Activated naive CD8-positive, alpha-beta T cell treated with anti-CD3 and anti-CD28 coated beads, Interleukin-2, amount 50 U/mL, for 24 hours (primary cell): ENCODE results near the gene MORC2.

Source experiments
- ATAC-seq: fragments of 150-1000 bp; cut with Tn5 transposase; one replicate; pipeline ENCODE4 v1.10.0; 2021
- DNase-seq: peaks from one replicate; pipeline ENCODE4 v3.0.0; 2021
- H3K27ac Mint-ChIP-seq: one replicate; pipeline ENCODE4 v1.8.0; 2021; ENCODE audit warnings: mild to moderate bottlenecking, mixed read lengths
- H3K27me3 Mint-ChIP-seq: one replicate; pipeline ENCODE4 v1.8.0; 2021; ENCODE audit warnings: mixed read lengths
- H3K36me3 Mint-ChIP-seq: one replicate; pipeline ENCODE4 v1.8.0; 2021; ENCODE audit warnings: low read depth, mixed read lengths
- H3K4me1 Mint-ChIP-seq: one replicate; pipeline ENCODE4 v1.8.0; 2021; ENCODE audit warnings: mixed read lengths
- H3K4me3 Mint-ChIP-seq: one replicate; pipeline ENCODE4 v1.8.0; 2021; ENCODE audit warnings: mild to moderate bottlenecking, moderate library complexity, mixed read lengths
- H3K9me3 Mint-ChIP-seq: one replicate; pipeline ENCODE4 v1.8.0; 2021; ENCODE audit warnings: mixed read lengths

MORC2 gene

DNA sequence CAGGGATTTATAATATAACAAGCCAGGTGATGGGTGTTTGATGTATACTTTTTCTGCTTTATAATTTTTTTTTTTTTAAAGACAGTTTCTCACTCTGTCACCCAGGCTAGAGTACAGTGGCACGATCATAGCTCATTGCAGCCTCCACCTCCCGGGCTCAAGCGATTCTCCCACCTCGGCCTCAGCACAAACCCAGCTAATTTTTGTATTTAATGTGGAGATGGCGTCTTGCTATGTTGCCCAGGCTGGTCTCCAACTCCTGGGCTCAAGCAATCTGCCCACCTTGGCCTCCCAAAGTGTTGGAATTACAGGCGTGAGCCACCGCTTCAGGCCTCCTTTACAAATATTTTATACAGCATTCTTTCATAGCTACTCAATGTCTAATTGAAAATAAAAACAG, 48.6 kb downstream of the MORC2 start:
- Mint-ChIP-seq H3K27ac (no peak overlapping the region), H3K9me3 (peaks cover 6% of the 10 kb centered on the region), H3K27me3 (no peaks in the 10 kb centered on the region), H3K4me1 (peaks cover 20% of the 10 kb centered on the region), H3K4me3 (no peak overlapping the region), H3K36me3 (peaks cover 7% of the 10 kb centered on the region)
- DNase-seq, result no peak
- ATAC-seq, result no peak

DNA sequence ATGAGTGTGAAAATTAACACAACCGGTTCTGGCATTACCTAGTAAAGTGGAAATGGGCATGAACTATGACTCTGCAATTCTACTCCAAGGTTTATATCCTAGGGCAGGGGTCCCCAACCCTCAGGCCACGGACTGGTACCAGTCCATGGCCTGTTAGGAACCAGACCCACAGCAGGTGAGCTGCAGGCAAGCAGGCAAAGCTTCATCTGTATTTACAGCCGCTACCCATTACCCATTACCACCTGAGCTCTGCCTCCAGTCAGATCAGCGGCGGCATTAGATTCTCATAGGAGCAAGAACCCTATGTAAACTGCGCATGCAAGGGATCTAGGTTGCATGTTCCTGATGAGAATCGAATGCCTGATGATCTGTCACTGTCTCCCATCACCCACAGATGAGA, 49.8 kb downstream of the MORC2 start:
- Mint-ChIP-seq H3K36me3 (peaks cover 7% of the 10 kb centered on the region), H3K4me1 (peaks cover 20% of the 10 kb centered on the region), H3K4me3 (no peak overlapping the region), H3K27me3 (no peaks in the 10 kb centered on the region), H3K27ac (no peak overlapping the region), H3K9me3 (peaks cover 6% of the 10 kb centered on the region)
- no peak for DNase-seq
- no peak for ATAC-seq

DNA sequence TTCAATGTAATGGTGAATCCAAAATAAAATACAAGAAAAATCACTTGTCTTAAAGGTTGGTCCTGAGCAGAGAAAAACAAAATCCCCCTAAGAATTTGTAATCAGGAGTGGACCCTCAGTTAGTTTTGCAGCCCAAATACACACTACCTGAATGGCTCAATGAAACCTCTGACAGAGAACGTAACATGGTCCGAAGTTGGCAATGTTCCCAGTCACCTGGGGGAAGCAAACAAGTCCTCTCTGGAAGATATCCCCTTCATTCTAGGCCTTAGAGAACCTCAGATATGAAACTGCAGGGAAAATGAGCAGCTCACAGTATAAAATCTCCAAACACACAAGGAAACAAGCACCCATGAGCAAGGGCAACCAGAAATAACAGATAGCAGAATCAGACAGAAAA, 58.2 kb downstream of the MORC2 start:
- peaks cover under 1% of the 10 kb centered on the region for H3K9me3 Mint-ChIP-seq
- ATAC-seq (no peak), DNase-seq (no peak)
- peaks cover 6% of the 10 kb centered on the region for H3K36me3 Mint-ChIP-seq
- no peak overlapping the region for H3K4me3 Mint-ChIP-seq
- no peak overlapping the region for H3K27ac Mint-ChIP-seq
- no peaks in the 10 kb centered on the region for H3K4me1 Mint-ChIP-seq
- no peaks in the 10 kb centered on the region for H3K27me3 Mint-ChIP-seq

DNA sequence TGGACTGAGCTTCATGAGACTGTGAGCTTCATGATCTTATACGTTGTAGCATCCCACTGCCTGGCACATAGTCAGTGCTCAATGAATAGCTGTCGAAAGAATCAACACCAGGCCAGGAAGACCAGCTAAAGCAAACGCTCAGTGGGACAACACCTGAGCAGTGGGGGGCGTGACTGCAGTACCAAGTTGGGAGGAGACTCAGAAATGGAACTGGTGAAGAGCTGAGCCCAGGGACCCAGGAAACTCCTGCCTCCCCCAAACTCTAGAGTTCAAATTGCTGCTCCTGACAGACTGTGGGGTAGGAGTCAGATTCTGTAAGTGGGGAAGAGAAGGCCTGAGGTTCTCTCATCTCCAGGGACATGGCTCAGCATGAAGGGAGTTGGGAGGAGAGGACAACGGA, 59.3 kb downstream of the MORC2 start:
- Mint-ChIP-seq H3K4me3 (no peak overlapping the region), H3K27me3 (no peaks in the 10 kb centered on the region), H3K9me3 (no peaks in the 10 kb centered on the region), H3K36me3 (peaks cover 6% of the 10 kb centered on the region), H3K4me1 (no peaks in the 10 kb centered on the region), H3K27ac (no peak overlapping the region)
- DNase-seq (no peak), ATAC-seq (no peak)

DNA sequence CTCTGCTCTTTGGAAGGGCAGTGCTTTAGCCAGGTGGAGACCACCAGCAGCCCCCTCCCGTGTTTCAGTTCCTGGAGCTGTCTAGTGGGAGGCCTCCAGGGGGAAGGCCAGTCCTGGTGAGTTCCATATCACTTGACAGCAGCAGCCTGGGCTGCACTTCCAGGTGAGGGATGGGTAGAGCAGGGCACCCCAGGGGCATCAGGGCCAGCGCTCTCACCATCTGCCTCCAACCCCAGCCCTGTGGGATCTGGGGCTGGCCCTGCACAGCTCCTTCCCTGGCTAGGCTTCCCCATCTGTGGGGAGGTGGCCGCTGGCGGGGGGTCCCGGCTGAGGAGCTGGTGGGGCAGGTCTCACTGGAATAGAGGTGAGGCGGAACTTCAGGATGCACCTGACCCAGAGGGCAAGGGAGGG, 60.5 kb downstream of the MORC2 start:
- H3K9me3 Mint-ChIP-seq, result no peaks in the 10 kb centered on the region
- DNase-seq, result no peak

DNA sequence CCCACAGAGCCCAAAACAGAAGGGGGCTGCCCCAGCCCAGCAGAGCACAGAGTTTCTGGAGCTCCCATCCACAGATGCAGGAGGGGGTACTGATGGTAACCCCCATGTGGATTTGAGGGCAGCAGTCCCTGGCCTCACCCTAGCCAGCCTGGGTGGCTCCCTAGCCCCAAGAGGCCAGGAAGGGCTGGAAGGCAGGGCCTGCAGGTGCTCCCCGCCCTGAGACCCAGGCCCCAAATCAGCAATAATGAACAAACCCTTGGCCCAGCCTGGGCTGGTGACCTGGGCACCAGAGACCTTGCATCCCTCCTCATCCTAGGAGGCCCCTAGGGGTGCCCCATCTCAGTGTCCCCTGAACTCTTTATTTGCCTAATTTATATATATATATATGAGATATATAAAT, 61.6 kb downstream of the MORC2 start:
- ATAC-seq, result no peak
- no peak overlapping the region for H3K27ac Mint-ChIP-seq
- no peaks in the 10 kb centered on the region for H3K4me1 Mint-ChIP-seq
- no peak for DNase-seq
- H3K36me3 Mint-ChIP-seq, result peaks cover 13% of the 10 kb centered on the region
- no peak overlapping the region for H3K4me3 Mint-ChIP-seq
- H3K27me3 Mint-ChIP-seq, result no peaks in the 10 kb centered on the region
- no peaks in the 10 kb centered on the region for H3K9me3 Mint-ChIP-seq

More for the DNA sequence above, 60.5 kb downstream of the MORC2 start:
- Mint-ChIP-seq H3K27me3 (no peaks in the 10 kb centered on the region), H3K27ac (no peak overlapping the region), H3K4me3 (no peak overlapping the region), H3K36me3 (peaks cover 9% of the 10 kb centered on the region), H3K4me1 (no peaks in the 10 kb centered on the region)
- ATAC-seq, result no peak

DNA sequence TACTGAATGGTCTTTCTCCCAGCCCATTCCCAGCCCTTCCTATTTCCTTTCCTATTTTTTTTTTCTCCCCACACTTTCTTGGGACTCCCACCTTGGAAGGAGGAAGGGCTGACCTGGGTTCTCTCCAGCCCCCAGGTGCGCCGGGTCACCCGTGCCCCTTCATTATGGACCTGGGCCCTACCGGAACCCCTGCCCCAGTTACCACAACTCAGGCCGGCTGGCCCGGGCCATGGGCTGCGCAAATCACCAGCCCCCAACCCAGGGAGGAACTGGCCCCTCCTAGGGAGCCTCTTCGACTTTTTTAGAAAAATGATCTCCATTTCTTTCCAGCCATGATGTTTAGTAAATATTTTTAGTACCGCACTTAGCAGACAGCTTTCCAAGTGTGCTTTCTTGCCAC, 62.2 kb downstream of the MORC2 start:
- Mint-ChIP-seq H3K9me3 (no peaks in the 10 kb centered on the region), H3K4me1 (no peaks in the 10 kb centered on the region), H3K27me3 (no peaks in the 10 kb centered on the region), H3K4me3 (no peak overlapping the region), H3K36me3 (peaks cover 16% of the 10 kb centered on the region), H3K27ac (no peak overlapping the region)
- DNase-seq, result no peak
- ATAC-seq, result no peak

DNA sequence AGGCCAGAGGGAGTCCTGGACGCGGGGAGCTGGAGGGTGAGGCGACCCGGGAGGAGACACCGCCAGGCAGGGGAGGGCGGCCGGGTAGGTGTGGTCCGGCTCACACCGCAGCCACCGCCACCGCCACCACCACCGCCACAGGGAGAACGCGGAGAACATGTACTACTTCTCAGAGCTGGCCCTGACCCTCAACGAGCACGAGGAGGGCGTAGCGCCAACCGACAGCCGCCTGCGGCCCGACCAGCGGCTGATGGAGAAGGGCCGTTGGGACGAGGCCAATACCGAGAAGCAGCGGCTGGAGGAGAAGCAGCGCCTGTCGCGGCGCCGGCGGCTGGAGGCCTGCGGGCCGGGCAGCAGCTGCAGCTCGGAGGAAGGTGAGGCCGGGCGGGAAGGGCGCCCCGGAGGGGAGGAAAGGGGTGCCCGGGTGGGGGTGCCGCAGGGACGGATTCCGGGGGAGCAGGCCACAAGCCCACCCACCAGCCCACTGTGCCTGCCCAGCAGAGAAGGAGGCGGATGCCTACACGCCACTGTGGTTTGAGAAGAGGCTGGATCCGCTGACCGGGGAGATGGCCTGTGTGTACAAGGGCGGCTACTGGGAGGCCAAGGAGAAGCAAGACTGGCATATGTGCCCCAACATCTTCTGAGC, 62.8 kb downstream of the MORC2 start:
- Mint-ChIP-seq H3K27me3 (no peaks in the 10 kb centered on the region), H3K4me3 (no peak overlapping the region), H3K36me3 (peaks cover 18% of the 10 kb centered on the region), H3K4me1 (no peaks in the 10 kb centered on the region), H3K27ac (no peak overlapping the region), H3K9me3 (no peaks in the 10 kb centered on the region)
- ATAC-seq (no peak), DNase-seq (no peak)

DNA sequence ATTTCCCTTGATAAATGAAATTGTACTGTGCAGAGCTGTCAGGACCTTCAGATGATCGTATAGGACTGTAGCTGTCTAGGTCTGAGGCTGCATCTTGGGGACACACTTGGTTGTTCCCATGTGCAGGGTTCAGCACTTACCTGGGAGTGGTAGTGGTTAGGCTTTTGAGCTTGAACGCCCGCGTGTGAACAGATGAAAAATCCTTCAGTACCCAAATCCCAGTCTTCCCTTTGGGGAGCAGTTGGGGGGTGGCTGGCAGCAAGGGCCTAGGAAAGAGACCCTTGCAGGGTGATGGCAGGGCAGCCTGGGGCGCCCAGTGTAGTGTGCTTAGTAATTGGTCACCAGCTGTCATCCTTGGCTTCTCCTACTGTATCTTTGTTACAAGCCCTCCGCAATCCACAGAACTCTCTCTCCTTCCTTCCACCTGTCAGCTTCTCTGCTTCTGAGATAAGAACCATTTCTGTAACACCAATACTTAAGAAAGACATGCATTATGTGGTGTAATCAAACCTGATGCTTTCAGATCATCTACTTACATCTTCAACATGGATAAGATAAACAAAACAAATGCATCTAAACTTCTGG, 64.6 kb downstream of the MORC2 start:
- Mint-ChIP-seq H3K36me3 (peaks cover 18% of the 10 kb centered on the region), H3K4me3 (no peak overlapping the region), H3K27me3 (no peaks in the 10 kb centered on the region), H3K4me1 (no peaks in the 10 kb centered on the region), H3K27ac (no peak overlapping the region), H3K9me3 (peaks cover 10% of the 10 kb centered on the region)
- DNase-seq (no peak), ATAC-seq (no peak)

DNA sequence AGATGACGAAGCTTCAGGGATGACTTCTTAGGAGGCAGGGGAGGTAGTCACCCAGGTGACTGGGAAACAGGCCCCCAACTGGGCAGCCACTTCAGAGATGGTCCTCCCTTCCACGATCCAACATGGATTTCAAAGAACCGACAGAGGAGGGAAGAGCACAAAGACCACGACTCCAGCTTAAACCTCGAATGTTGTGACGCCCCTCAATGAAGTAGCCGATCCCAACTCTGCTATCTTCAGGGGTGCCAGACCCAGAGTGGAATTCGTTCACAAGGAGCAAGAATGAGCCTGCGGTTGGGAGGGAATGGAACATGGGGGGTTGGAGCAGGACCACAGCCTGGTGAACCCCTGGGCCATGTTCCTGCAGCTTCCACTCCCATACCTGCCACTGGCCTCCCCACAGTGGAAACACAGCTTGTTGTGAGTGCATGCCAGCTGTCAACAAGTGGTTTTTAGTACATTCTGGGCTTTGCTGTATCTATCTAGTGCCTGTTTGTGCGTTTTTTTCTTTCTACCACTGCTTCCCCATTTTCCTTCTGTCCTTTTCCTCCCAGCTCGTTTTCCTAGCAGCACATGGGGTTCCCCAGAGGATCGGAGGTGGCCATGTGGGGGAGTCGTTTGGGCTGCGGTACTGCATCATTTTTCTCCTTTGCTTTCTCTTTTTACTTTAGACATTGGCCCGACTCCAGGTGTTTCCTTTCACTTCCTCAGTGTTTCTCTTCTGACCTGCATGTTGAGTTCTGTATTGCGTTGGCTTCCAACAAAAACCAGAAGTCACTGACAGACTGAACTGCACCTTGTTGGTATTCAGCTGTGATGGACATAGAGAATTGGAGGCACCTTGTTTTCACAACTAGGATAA, 65.8 kb downstream of the MORC2 start:
- Mint-ChIP-seq H3K4me3 (no peak overlapping the region), H3K4me1 (no peaks in the 10 kb centered on the region), H3K27ac (no peak overlapping the region)

DNA sequence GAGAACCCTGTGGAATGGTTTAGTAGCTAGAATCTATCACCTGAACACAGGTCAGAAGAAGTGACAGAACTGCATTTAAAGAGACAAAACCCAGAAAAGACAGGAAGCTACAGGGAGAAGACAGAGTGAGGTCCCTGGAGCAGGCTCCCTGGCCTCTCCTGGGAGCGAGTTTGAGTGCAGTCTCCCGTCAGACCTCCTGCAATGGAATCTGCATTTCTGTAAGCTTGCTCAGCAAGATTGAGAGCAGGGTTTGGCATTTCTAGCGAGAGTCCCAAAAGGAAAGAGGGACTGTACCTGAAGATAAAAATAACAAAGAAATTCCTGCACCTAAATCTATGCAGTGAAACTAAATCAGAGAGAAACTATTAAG, 74.2 kb downstream of the MORC2 start:
- Mint-ChIP-seq H3K9me3 (peaks cover 1% of the 10 kb centered on the region), H3K27me3 (no peaks in the 10 kb centered on the region), H3K4me3 (no peak overlapping the region), H3K36me3 (peaks cover 4% of the 10 kb centered on the region), H3K4me1 (peaks cover 16% of the 10 kb centered on the region), H3K27ac (no peak overlapping the region)
- no peak for DNase-seq
- ATAC-seq, result no peak

More for the DNA sequence above, 65.8 kb downstream of the MORC2 start:
- ATAC-seq (no peak), DNase-seq (no peak)
- no peaks in the 10 kb centered on the region for H3K27me3 Mint-ChIP-seq
- H3K9me3 Mint-ChIP-seq, result peaks cover 10% of the 10 kb centered on the region
- peaks cover 22% of the 10 kb centered on the region for H3K36me3 Mint-ChIP-seq

DNA sequence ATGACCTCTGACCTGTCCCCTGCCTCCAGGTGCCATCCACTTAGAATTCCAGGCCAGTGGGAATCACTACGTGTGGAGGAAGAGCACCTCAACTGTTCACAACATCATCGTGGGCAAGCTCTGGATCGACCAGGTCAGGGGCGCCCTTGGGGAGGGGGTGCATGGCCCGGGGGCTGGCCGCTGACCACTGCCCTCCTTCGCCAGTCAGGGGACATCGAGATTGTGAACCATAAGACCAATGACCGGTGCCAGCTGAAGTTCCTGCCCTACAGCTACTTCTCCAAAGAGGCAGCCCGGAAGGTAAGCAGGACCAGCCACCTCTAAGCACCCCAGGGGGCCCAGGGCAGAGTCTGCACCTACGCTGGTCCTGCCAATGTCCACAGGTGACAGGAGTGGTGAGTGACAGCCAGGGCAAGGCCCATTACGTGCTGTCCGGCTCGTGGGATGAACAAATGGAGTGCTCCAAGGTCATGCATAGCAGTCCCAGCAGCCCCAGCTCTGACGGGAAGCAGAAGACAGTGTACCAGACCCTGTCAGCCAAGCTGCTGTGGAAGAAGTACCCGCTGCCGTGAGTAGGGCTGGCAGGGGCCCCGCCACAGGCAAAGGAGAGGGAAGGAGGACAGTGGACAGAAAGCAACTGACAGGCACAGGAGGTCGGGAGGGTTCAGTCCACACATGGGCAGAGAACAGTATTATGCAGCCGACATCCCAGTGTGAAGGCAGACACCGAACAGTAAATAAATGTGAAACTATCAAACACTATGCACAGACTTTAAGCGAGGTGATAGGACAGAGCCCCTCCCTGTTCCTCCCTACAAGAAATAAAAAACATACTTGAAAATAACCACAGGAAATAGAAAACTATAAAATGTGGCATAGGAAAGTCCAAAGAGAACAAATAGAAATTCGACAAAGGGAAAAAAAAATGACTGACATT, 74.9 kb downstream of the MORC2 start:
- H3K27ac Mint-ChIP-seq, result peak overlapping the region; percentile 3
- DNase-seq (no peak), ATAC-seq (no peak)
- no peaks in the 10 kb centered on the region for H3K9me3 Mint-ChIP-seq
- H3K27me3 Mint-ChIP-seq, result no peaks in the 10 kb centered on the region
- H3K4me1 Mint-ChIP-seq, result peaks cover 16% of the 10 kb centered on the region
- H3K36me3 Mint-ChIP-seq, result peaks cover 4% of the 10 kb centered on the region
- no peak overlapping the region for H3K4me3 Mint-ChIP-seq

DNA sequence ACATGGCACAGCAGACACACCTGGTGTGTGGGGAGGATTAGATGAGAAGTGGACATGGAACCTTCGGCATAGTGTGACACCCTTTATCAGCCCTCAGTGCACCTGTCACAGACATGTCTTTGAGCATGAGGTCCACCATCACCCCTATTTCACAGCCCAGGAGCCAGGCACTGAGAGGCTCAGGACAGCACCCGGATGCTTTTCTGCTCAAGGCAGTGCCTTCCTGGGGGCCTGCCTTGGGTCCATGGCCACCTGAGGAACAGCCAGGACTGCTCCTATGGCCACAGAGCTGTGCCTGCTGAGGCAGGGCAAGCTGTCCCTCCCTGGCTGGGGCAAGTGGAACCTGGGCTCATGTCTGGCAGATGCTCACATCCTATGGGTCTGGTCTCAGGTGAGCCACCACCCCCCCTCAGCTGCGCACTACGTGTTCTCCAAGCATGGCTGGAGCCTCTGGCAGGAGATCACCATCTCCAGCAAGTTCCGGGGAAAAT, 75.8 kb downstream of the MORC2 start:
- H3K36me3 Mint-ChIP-seq, result no peaks in the 10 kb centered on the region
- peaks cover 16% of the 10 kb centered on the region for H3K4me1 Mint-ChIP-seq
- DNase-seq (no peak), ATAC-seq (no peak)
- no peak overlapping the region for H3K27ac Mint-ChIP-seq
- H3K9me3 Mint-ChIP-seq, result no peaks in the 10 kb centered on the region
- no peaks in the 10 kb centered on the region for H3K27me3 Mint-ChIP-seq
- H3K4me3 Mint-ChIP-seq, result no peak overlapping the region

DNA sequence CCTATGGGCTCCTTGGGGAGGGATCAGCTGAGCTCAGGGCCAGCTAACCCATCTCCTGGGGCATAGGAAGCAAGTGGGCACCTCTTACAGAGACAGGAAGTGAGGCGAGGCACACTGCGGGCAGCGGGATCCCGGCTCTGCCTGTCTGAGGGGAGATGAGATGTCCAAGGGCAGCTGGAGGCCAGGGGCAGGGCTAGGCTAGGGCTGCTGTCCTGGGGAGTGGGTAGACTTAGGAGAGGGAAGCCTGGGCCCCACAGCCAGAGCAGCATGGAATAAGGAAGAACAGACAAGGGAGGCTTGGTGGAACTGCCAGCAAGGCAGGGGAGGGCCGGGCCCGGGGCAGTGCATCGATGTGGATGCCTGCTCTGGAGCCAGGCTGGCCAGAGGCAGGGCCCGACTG, 76.3 kb downstream of the MORC2 start:
- Mint-ChIP-seq H3K36me3 (no peaks in the 10 kb centered on the region), H3K27me3 (no peaks in the 10 kb centered on the region), H3K4me3 (no peak overlapping the region), H3K9me3 (no peaks in the 10 kb centered on the region), H3K4me1 (peaks cover 16% of the 10 kb centered on the region), H3K27ac (no peak overlapping the region)
- no peak for DNase-seq
- no peak for ATAC-seq
